Hepatocyte (in vitro differentiated cells): ENCODE results near the gene C19orf85. TPM values are rescaled to one million over a fixed set of nuclear protein-coding genes. Genes with fewer than 3 reads are reported as not detected.

Source experiments
- DNase-seq: peaks from one replicate; pipeline ENCODE4 v3.0.0-alpha.2; 2016; ENCODE audit warnings: low spot score
- H2AFZ ChIP-seq: fragments of 200-600 bp; sonication (generic); 2 replicates; pipeline ENCODE4 v1.6.0; 2016; ENCODE audit warnings: antibody characterized with exemption, mild to moderate bottlenecking
- H3K27ac ChIP-seq: fragments of 200-600 bp; sonication (generic); 2 replicates; pipeline ENCODE4 v1.5.1; 2016; ENCODE audit warnings: mild to moderate bottlenecking
- H3K27me3 ChIP-seq: fragments of 200-600 bp; sonication (generic); 2 replicates; pipeline ENCODE4 v1.6.1; 2016
- H3K36me3 ChIP-seq: fragments of 200-600 bp; sonication (generic); replicated peaks from 2 replicates; pipeline ENCODE4 v1.5.1; 2016; ENCODE audit warnings: low read depth; ENCODE audit not compliant: insufficient read depth
- H3K4me1 ChIP-seq: fragments of 200-600 bp; sonication (generic); 2 replicates; pipeline ENCODE4 v1.5.1; 2016; ENCODE audit warnings: mild to moderate bottlenecking, moderate library complexity; ENCODE audit not compliant: insufficient read depth
- H3K4me2 ChIP-seq: fragments of 200-600 bp; sonication (generic); 2 replicates; pipeline ENCODE4 v1.6.0; 2016
- H3K4me3 ChIP-seq: fragments of 200-600 bp; sonication (generic); 2 replicates; pipeline ENCODE4 v1.5.1; 2016; ENCODE audit warnings: mild to moderate bottlenecking
- H3K79me2 ChIP-seq: fragments of 200-600 bp; sonication (generic); 2 replicates; pipeline ENCODE4 v1.6.0; 2017; ENCODE audit warnings: mild to moderate bottlenecking
- H3K9me2 ChIP-seq: fragments of 200-600 bp; sonication (generic); replicated peaks from 2 replicates; pipeline ENCODE4 v1.6.0; 2017; ENCODE audit warnings: mild to moderate bottlenecking; ENCODE audit not compliant: insufficient read depth
- H3K9me3 ChIP-seq: fragments of 200-600 bp; sonication (generic); 2 replicates; pipeline ENCODE4 v1.5.1; 2016; ENCODE audit warnings: low read depth, mild to moderate bottlenecking
- H4K20me1 ChIP-seq: fragments of 200-600 bp; sonication (generic); 2 replicates; pipeline ENCODE4 v1.6.0; 2016; ENCODE audit warnings: mild to moderate bottlenecking; ENCODE audit not compliant: insufficient read depth, poor library complexity, severe bottlenecking
- EZH2 ChIP-seq: fragments of 200-600 bp; sonication (generic); IDR thresholded peaks from 2 replicates; pipeline ENCODE4 v1.6.1; 2016; ENCODE audit warnings: antibody characterized with exemption, mild to moderate bottlenecking, borderline replicate concordance
- EZH2phosphoT487 ChIP-seq: fragments of 200-600 bp; sonication (generic); IDR thresholded peaks from one replicate; pipeline ENCODE4 v1.6.1; 2018; ENCODE audit warnings: antibody characterized with exemption, mild to moderate bottlenecking, low read depth, moderate library complexity; ENCODE audit not compliant: unreplicated experiment, severe bottlenecking
- WGBS: methylation state at CpG from one replicate; pipeline ENCODE4 v1.1.6; 2016; ENCODE audit warnings: low lambda C conversion rate; ENCODE audit errors: missing lambda C conversion rate; 5-methylcytosine and 5-hydroxymethylcytosine counted together
- polyA plus RNA-seq: library from polyadenylated mRNA; unstranded; fragments of >200 nt; fragmentation: Nextera tagmentation; extraction: Ambion mirVana; gene quantifications from 2 replicates; pipeline ENCODE4 v1.2.1, GENCODE V29; 2016
- total RNA-seq: library from RNA; depleted of rRNA; stranded (reverse); fragments of >200 nt; gene quantifications from 2 replicates; pipeline ENCODE4 v1.2.3, GENCODE V29; 2014
- TF ChIP-seq, protein P1 (sequence below): fragments of 200-600 bp; sonication (generic); IDR thresholded peaks from 2 replicates; pipeline ENCODE4 v1.5.1; 2016; ENCODE audit warnings: antibody characterized with exemption, mild to moderate bottlenecking; ENCODE audit not compliant: poor library complexity

C19orf85 gene
- total and polyA plus RNA-seq, 2 experiments from 2014 or later = not detected

DNA sequence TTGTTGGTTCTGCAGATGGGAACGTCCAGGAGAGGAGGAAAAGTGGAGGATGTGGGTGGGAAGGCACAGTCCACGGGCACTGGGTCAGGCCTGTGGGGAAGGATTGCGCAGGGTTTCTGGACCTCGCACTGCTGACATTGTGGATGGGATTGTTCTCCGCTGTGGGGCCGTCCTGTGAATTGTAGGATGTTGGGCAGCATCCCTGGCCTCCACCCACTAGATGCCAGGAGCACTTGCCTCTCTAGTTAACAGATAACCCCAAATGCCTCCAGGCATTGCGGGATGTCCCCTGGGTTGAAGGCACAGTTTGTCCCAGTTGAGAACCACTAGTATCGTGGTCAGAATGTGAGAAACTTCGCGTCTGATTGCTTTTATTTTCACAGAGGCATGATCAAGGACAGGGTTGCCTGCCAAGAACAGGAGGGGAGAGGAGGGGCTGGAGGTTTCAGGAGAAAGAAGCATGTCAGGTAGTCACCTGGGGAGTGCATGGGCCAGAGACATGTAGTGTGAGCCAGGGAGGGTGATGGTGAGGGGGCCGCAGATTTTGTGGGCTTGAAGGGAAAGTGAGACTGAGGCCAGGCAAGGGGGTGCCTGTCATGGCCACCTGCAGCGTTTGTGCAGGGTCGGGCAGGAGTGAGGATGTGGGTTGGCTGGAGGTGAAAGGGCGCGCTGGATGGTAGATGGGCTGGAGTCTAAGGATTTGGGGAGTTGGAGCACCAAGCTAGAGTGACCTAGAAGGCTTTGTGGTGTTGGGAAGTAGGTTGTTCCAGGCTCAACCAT is 15.1 kb upstream of the C19orf85 start:
- Histone ChIP-seq H3K79me2 (peaks cover 25% of the 10 kb centered on the region), H4K20me1 (no peaks in the 10 kb centered on the region), H3K27me3 (no peaks in the 10 kb centered on the region), H3K4me2 (no peak overlapping the region), H2AFZ (no peak overlapping the region), H3K36me3 (no peaks in the 10 kb centered on the region), H3K4me3 (no peak overlapping the region), H3K9me3 (no peaks in the 10 kb centered on the region), H3K27ac (no peak overlapping the region), H3K9me2 (no peaks in the 10 kb centered on the region), H3K4me1 (peaks cover 17% of the 10 kb centered on the region)
- WGBS = 89% methylated on average over 15 of the region's 15 CpGs
- DNase-seq = no peak
- TF ChIP-seq EZH2phosphoT487 (no peak), EZH2 (no peak)
- TF ChIP-seq, protein P1, sequence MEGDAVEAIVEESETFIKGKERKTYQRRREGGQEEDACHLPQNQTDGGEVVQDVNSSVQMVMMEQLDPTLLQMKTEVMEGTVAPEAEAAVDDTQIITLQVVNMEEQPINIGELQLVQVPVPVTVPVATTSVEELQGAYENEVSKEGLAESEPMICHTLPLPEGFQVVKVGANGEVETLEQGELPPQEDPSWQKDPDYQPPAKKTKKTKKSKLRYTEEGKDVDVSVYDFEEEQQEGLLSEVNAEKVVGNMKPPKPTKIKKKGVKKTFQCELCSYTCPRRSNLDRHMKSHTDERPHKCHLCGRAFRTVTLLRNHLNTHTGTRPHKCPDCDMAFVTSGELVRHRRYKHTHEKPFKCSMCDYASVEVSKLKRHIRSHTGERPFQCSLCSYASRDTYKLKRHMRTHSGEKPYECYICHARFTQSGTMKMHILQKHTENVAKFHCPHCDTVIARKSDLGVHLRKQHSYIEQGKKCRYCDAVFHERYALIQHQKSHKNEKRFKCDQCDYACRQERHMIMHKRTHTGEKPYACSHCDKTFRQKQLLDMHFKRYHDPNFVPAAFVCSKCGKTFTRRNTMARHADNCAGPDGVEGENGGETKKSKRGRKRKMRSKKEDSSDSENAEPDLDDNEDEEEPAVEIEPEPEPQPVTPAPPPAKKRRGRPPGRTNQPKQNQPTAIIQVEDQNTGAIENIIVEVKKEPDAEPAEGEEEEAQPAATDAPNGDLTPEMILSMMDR = no peak

DNA sequence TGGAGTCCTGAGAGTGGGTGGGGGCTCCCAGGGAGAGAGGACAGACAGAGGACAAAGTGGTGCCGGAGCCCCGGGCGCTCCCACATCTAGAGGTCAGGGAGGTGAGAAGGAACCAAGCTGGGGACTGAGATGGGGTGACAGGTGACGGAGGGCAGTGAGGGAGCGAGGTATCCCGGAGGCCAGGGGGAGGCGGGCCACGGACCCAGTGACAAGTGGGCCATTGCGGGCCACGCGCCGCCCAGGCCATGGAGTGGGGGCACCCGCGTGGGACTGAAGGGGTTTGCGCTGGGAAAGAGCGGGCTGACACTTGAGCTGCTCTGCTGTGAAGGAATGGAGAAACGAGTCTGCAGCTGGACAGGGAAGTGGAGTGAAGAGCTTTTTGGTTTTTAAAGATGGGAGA is 14.5 kb upstream of the C19orf85 start:
- H3K4me1 ChIP-seq = peaks cover 13% of the 10 kb centered on the region
- no peak overlapping the region for H2AFZ ChIP-seq
- WGBS = 91% methylated on average over 17 of the region's 17 CpGs
- no peaks in the 10 kb centered on the region for H3K9me3 ChIP-seq
- no peaks in the 10 kb centered on the region for H4K20me1 ChIP-seq
- no peak overlapping the region for H3K4me3 ChIP-seq
- no peak overlapping the region for H3K4me2 ChIP-seq
- no peaks in the 10 kb centered on the region for H3K27me3 ChIP-seq
- no peak overlapping the region for H3K27ac ChIP-seq
- H3K9me2 ChIP-seq = no peaks in the 10 kb centered on the region
- H3K36me3 ChIP-seq = no peaks in the 10 kb centered on the region
- peaks cover 20% of the 10 kb centered on the region for H3K79me2 ChIP-seq
- no peak for DNase-seq
- TF ChIP-seq EZH2phosphoT487 (no peak), EZH2 (no peak)
- TF ChIP-seq, protein P1 = no peak

DNA sequence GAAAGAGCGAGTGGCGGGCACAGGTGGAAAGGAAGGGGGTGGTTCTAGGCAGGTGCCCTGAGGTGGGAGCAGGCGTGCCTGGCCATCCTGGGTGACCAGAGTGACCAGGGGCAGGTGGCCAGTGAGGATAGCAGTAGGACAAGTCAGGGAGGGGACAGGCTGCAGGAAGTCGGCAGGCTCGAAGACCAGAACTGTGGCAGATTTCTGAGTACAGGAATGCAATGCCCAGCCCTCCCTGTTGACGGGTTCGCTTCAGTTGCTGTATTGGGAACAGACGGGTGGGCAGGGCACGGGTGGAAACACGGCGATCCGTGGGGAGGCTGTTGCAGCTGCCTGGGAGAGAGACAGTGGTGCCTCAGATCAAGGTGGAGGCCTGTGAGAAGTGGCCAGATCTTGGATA is 13.8 kb upstream of the C19orf85 start:
- no peak for TF ChIP-seq EZH2phosphoT487
- TF ChIP-seq EZH2 = no peak
- TF ChIP-seq, protein P1 = no peak
- H3K4me3 ChIP-seq = no peak overlapping the region
- H3K79me2 ChIP-seq = peaks cover 18% of the 10 kb centered on the region
- H3K4me2 ChIP-seq = peak overlapping the region; percentile 83
- WGBS = 97% methylated on average over 10 of the region's 12 CpGs
- no peaks in the 10 kb centered on the region for H3K27me3 ChIP-seq
- no peaks in the 10 kb centered on the region for H3K36me3 ChIP-seq
- no peaks in the 10 kb centered on the region for H3K9me3 ChIP-seq
- no peaks in the 10 kb centered on the region for H4K20me1 ChIP-seq
- no peak overlapping the region for H2AFZ ChIP-seq
- no peak overlapping the region for H3K27ac ChIP-seq
- no peaks in the 10 kb centered on the region for H3K9me2 ChIP-seq
- H3K4me1 ChIP-seq = peaks cover 13% of the 10 kb centered on the region
- no peak for DNase-seq
